ENCODE measurements around the gene CAT. TPM values are rescaled to one million over a fixed set of nuclear protein-coding genes. Genes with fewer than 3 reads are reported as not detected.

The CAT gene
- total RNA-seq, 2 donors from 2014 or later: 98.8 to 148 TPM

- H3K4me1 ChIP-seq: no peaks in the 10 kb centered on the region
- no peak for ATAC-seq
- intact Hi-C loops (cut with DNase I): no loop called here
- TF ChIP-seq CTCF (IDR thresholded peaks at IDR 0.05) (no peak), POLR2A (IDR thresholded peaks at IDR 0.05) (no peak)
- no peaks in the 10 kb centered on the region for H3K27me3 ChIP-seq
- DNase-seq: no peak
- H3K9me3 ChIP-seq: no peaks in the 10 kb centered on the region
- no peak overlapping the region for H3K27ac ChIP-seq
- H3K4me3 ChIP-seq: no peak overlapping the region
- no peaks in the 10 kb centered on the region for H3K36me3 ChIP-seq (replicated peaks in 1 of 2; ENCODE audit: insufficient read depth in 1 of 2, low read depth in 2 of 2)
- 90 to 96% methylated on average over 2 of the region's 2 CpGs for whole genome bisulfite sequencing, 2 donors
Observed at GRCh38 chr11:34519595-34520235, 81.0 kb downstream of the CAT start.

DNA sequence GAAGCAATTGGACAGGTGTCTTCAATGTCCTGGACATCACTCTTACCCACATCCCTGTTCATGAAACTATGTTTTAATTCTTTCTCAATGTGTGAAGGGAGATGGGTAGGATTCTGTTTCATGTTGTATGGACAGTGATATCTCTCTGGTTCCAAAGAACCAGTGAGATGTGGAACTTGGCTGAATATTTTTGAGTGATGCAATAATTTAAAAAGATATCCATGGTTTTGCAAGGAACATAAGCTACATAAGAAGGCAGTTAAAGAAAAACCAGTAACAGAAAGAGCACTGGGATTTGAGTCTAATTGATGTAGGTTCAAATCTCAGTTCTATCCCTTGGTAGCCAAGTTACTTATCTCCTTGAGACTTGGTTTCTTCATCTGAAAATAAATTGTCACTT, 82.5 kb downstream of the CAT start:
- no peaks in the 10 kb centered on the region for H3K4me1 ChIP-seq

More for the DNA sequence above, 82.5 kb downstream of the CAT start:
- Histone ChIP-seq H3K4me3 (no peak overlapping the region), H3K27me3 (no peaks in the 10 kb centered on the region), H3K36me3 (replicated peaks in 1 of 2; ENCODE audit: insufficient read depth in 1 of 2, low read depth in 2 of 2) (no peaks in the 10 kb centered on the region), H3K27ac (no peak overlapping the region), H3K9me3 (no peaks in the 10 kb centered on the region)
- ATAC-seq (no peak), DNase-seq (no peak)
- TF ChIP-seq CTCF (IDR thresholded peaks at IDR 0.05) (no peak), POLR2A (IDR thresholded peaks at IDR 0.05) (no peak)
- intact Hi-C loops (cut with DNase I): no loop called here

Small RNA genes lying within 50 kb of the gene (small RNA-seq; reads per million reads assigned to genes)
- not detected for gene AL035079.1

Other genes starting within 250 kb of the CAT start
- gene ABTB2, start 80.9 kb upstream of the CAT start, total RNA-seq: 1 to 10 TPM; 2.1 to 4.3 TPM
- gene ELF5, start 74.9 kb downstream of the CAT start, total RNA-seq: not detected
- 10 to 100 TPM; 21.4 to 40.5 TPM for gene EHF, start 182.2 kb downstream of the CAT start, total RNA-seq

Measured in body of pancreas (tissue), 4 donors.